HG02759 (cell line): ENCODE data around the gene NTM.
A peak's percentile ranks its signal among the peaks of the same experiment; 100 is the strongest.

Source experiments
- ATAC-seq: cut with Tn5 transposase; IDR thresholded peaks from one replicate; pipeline ENCODE4 v1.9.1; 2021; ENCODE audit warnings: mild to moderate bottlenecking, moderate library complexity; ENCODE audit not compliant: unreplicated experiment

Gene NTM

GRCh38 chr11:131696690-131697089 is 326.3 kb downstream of the NTM start:
- ATAC-seq, result no peak

- ATAC-seq, result no peak
Observed at GRCh38 chr11:131703311-131703710, 332.9 kb downstream of the NTM start.

GRCh38 chr11:131704682-131705081 is 334.3 kb downstream of the NTM start:
- ATAC-seq, result no peak

- no peak for ATAC-seq
Observed at GRCh38 chr11:131710511-131710910, 340.1 kb downstream of the NTM start.

- no peak for ATAC-seq
Observed at GRCh38 chr11:131712897-131713296, 342.5 kb downstream of the NTM start.

- ATAC-seq, result no peak
Observed at GRCh38 chr11:131713529-131714134, 343.2 kb downstream of the NTM start.

GRCh38 chr11:131717616-131718015 is 347.2 kb downstream of the NTM start:
- ATAC-seq, result no peak

- ATAC-seq, result no peak
Observed at GRCh38 chr11:131723088-131723487, 352.7 kb downstream of the NTM start.

- no peak for ATAC-seq
Observed at GRCh38 chr11:131724436-131724975, 354.1 kb downstream of the NTM start.

GRCh38 chr11:131734871-131735270 is 364.5 kb downstream of the NTM start:
- ATAC-seq, result no peak

GRCh38 chr11:131737357-131737756 is 366.9 kb downstream of the NTM start:
- no peak for ATAC-seq

- ATAC-seq, result no peak
Observed at GRCh38 chr11:131739243-131739882, 368.9 kb downstream of the NTM start.

GRCh38 chr11:131744847-131745246 is 374.4 kb downstream of the NTM start:
- no peak for ATAC-seq

- ATAC-seq, result no peak
Observed at GRCh38 chr11:131745405-131745804, 375.0 kb downstream of the NTM start.

- no peak for ATAC-seq
Observed at GRCh38 chr11:131746201-131746600, 375.8 kb downstream of the NTM start.

- peak; percentile 87 for ATAC-seq
Observed at GRCh38 chr11:131748151-131749050, 378.0 kb downstream of the NTM start.

GRCh38 chr11:131749101-131749500 is 378.7 kb downstream of the NTM start:
- ATAC-seq, result no peak

- no peak for ATAC-seq
Observed at GRCh38 chr11:131750152-131750551, 379.7 kb downstream of the NTM start.

- no peak for ATAC-seq
Observed at GRCh38 chr11:131750692-131751091, 380.3 kb downstream of the NTM start.

GRCh38 chr11:131754671-131755070 is 384.3 kb downstream of the NTM start:
- no peak for ATAC-seq

GRCh38 chr11:131756479-131757110 is 386.2 kb downstream of the NTM start:
- ATAC-seq, result no peak
